GM19351 (cell line): ENCODE data around the gene NOX5.
"Not testable (repeated sequence)": the region's sequence is repeated elsewhere in the genome, so short reads cannot be mapped to it uniquely, and the experiment has no call there.

Experiments used
- ATAC-seq: cut with Tn5 transposase; IDR thresholded peaks from one replicate; pipeline ENCODE4 v1.9.1; 2021; ENCODE audit warnings: mild to moderate bottlenecking, moderate library complexity; ENCODE audit not compliant: unreplicated experiment

The NOX5 gene

GRCh38 chr15:69045802-69046201 lies 31.3 kb downstream of the NOX5 start:
- no peak for ATAC-seq

- ATAC-seq: no peak
Measured at GRCh38 chr15:69046781-69047180, 32.3 kb downstream of the NOX5 start.

GRCh38 chr15:69049976-69050375 lies 35.5 kb downstream of the NOX5 start:
- no peak for ATAC-seq

GRCh38 chr15:69055251-69055650 lies 40.8 kb downstream of the NOX5 start:
- ATAC-seq: no peak

GRCh38 chr15:69056365-69056764 lies 41.9 kb downstream of the NOX5 start:
- ATAC-seq: no peak

GRCh38 chr15:69058830-69059556 lies 44.5 kb downstream of the NOX5 start:
- ATAC-seq: no peak

GRCh38 chr15:69059557-69059943 lies 45.1 kb downstream of the NOX5 start:
- ATAC-seq: no peak

GRCh38 chr15:69060041-69060481 lies 45.6 kb downstream of the NOX5 start:
- ATAC-seq: no peak

GRCh38 chr15:69060744-69061143 lies 46.2 kb downstream of the NOX5 start:
- ATAC-seq: no peak

GRCh38 chr15:69061414-69061842 lies 46.9 kb downstream of the NOX5 start:
- no peak for ATAC-seq

GRCh38 chr15:69064649-69065048 lies 50.2 kb downstream of the NOX5 start:
- ATAC-seq: no peak

GRCh38 chr15:69066007-69066995 lies 51.8 kb downstream of the NOX5 start:
- ATAC-seq: no peak

GRCh38 chr15:69067296-69067695 lies 52.8 kb downstream of the NOX5 start:
- ATAC-seq: no peak

GRCh38 chr15:69068157-69068556 lies 53.7 kb downstream of the NOX5 start:
- no peak for ATAC-seq

- not testable (repeated sequence) for ATAC-seq
Measured at GRCh38 chr15:69069290-69069689, 54.8 kb downstream of the NOX5 start.

- ATAC-seq: no peak
Measured at GRCh38 chr15:69069996-69070395, 55.5 kb downstream of the NOX5 start.

- no peak for ATAC-seq
Measured at GRCh38 chr15:69070396-69070795, 55.9 kb downstream of the NOX5 start.

GRCh38 chr15:69071260-69071659 lies 56.8 kb downstream of the NOX5 start:
- no peak for ATAC-seq

GRCh38 chr15:69072906-69073305 lies 58.4 kb downstream of the NOX5 start:
- ATAC-seq: no peak

- no peak for ATAC-seq
Measured at GRCh38 chr15:69074001-69074842, 59.7 kb downstream of the NOX5 start.

GRCh38 chr15:69074843-69075224 lies 60.3 kb downstream of the NOX5 start:
- ATAC-seq: no peak
